ENCODE results near the gene SORCS2.

GRCh38 chr4:7366180-7366945, 174.0 kb downstream of the SORCS2 start:
- TF ChIP-seq POLR2A (IDR thresholded peaks at IDR 0.05) (no peak), CTCF (IDR thresholded peaks at IDR 0.05) (no peak)

All from breast epithelium (tissue), 3 donors.